Astrocyte of the cerebellum (primary cell): ENCODE data around the gene POLD4.

Source experiments
- DNase-seq: peaks from one replicate; pipeline ENCODE4 v3.0.0-alpha.2; 2011; ENCODE audit warnings: low read depth
- H3K4me3 ChIP-seq: 2 replicates; pipeline ENCODE4 v1.5.1; 2011; ENCODE audit warnings: mild to moderate bottlenecking, low read depth, low read length, moderate library complexity
- CTCF ChIP-seq: IDR thresholded peaks from 2 replicates; pipeline ENCODE4 v1.5.1; 2012; ENCODE audit warnings: low read length, low read depth, moderate library complexity, mild to moderate bottlenecking; ENCODE audit errors: missing control alignments
- in situ Hi-C: cut with HindIII; loops from 2 replicates; pipeline ENCODE4 v1.10.0; 2017; ENCODE audit warnings: low sequenced_read_pairs

POLD4 gene

DNA sequence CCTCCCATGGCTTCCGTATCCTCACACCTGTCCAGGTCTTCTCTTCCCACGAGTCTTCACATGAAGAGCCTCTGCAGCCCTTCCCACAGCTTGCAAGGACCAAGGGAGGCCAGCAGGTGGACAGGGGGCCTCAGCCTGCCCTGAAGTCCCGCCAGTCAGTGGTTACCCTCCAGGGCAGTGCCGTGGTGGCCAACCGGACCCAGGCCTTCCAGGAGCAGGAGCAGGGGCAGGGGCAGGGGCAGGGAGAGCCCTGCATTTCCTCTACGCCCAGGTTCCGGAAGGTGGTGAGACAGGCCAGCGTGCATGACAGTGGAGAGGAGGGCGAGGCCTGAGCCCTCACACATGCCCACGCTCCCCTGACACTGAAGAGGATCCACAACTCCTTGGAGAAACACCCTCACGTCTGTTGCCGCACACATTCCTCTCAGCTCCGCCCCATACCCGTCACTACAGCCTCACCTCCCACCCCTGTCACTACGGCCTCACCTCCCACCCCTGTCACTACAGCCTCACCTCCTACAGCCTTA is 41.7 kb downstream of the POLD4 start:
- in situ Hi-C loops: loop anchor here (10.0 kb wide), 1 partner anchor 57 kb away; no protein-coding TSS in a partner anchor
- no peak overlapping the region for H3K4me3 ChIP-seq

GRCh38 chr11:67311051-67311555 is 42.2 kb downstream of the POLD4 start:
- in situ Hi-C loops: loop anchor here (10.0 kb wide), 1 partner anchor 56 kb away; no protein-coding TSS in a partner anchor
- no peak overlapping the region for H3K4me3 ChIP-seq
- TF ChIP-seq CTCF: no peak
- DNase-seq: no peak

More for the DNA sequence above, 41.7 kb downstream of the POLD4 start:
- TF ChIP-seq CTCF: no peak
- no peak for DNase-seq

DNA sequence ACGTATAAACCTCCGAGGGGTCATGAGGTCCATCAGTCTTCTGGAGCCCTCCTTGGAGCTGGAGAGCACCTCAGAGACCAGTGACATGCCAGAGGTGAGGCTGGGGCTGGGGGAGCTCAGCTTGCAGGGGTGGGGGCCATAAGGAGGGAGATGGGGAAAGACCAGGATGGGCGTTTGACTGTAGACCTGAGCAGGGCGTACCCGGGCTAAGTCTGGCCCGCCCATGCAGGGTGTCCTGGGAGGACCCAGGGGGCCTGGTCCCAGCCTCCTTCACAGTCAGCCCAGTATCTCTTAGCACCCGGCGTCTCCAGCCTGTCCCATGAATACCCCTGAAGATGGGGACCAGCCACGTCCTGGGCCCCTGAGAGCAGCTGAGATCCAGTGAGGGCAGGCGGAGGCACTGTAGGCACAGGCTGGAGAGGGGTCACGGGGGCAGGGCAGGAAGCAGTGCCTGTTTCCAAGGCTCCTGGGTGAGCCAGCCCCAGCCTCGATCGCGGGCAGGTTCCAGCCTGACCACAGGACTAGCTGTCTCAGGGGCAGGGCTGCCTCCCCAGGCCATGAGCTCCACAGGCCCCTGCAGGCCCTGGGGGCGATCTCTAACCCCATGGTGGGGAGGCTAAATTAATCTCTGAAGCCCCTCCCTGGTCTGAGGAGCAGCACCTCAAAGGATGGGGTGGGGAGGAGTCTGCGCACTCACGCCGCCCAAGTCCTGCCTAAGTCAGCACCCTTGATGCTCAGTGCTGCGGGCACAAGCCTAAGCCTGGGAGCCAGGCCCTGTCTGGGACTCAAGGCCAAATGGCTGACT is 42.9 kb downstream of the POLD4 start:
- no peak overlapping the region for H3K4me3 ChIP-seq
- in situ Hi-C loops: loop anchor here (10.0 kb wide), 1 partner anchor 56 kb away; no protein-coding TSS in a partner anchor
- TF ChIP-seq CTCF: no peak
- no peak for DNase-seq

DNA sequence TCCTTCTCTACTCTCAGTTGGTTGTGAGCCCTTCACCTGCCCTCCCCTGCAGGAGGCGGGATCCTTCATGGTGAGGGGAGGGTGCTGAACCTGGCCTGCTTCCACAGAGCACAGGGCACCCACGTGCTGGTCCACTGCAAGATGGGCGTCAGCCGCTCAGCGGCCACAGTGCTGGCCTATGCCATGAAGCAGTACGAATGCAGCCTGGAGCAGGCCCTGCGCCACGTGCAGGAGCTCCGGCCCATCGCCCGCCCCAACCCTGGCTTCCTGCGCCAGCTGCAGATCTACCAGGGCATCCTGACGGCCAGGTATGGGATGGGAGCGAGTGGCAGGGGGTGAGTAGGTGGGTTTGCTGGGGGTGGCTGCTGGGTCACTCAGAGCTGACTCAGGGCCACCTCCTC is 43.7 kb downstream of the POLD4 start:
- no peak for DNase-seq
- TF ChIP-seq CTCF: no peak
- no peak overlapping the region for H3K4me3 ChIP-seq
- in situ Hi-C loops: loop anchor here (10.0 kb wide), 1 partner anchor 55 kb away; no protein-coding TSS in a partner anchor

DNA sequence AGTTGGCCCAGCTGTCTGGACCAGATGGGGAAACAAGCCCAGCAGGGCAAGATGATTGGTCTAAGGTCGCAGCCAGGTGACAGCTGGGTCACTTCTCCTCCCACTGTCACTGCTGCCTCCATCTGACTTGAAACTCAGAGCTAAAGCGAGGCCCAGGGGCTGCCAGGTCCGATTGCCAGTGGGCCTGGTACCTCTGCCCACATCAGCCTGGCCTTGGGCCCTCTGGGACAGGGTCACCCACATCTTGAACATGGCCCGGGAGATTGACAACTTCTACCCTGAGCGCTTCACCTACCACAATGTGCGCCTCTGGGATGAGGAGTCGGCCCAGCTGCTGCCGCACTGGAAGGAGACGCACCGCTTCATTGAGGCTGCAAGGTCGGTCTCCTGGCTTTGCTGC is 44.2 kb downstream of the POLD4 start:
- TF ChIP-seq CTCF: no peak
- in situ Hi-C loops: no loop called here
- no peak for DNase-seq
- no peak overlapping the region for H3K4me3 ChIP-seq

GRCh38 chr11:67308031-67308866 is 45.1 kb downstream of the POLD4 start:
- no peak overlapping the region for H3K4me3 ChIP-seq
- in situ Hi-C loops: no loop called here
- no peak for DNase-seq
- TF ChIP-seq CTCF: no peak
